GM23248 (cell line): ENCODE results near the gene TEX26.

Experiments
- EZH2 ChIP-seq: fragments of 200-600 bp; sonication (generic); IDR thresholded peaks from 2 replicates; pipeline ENCODE4 v1.6.1; 2018; ENCODE audit warnings: antibody characterized with exemption, mild to moderate bottlenecking; ENCODE audit not compliant: insufficient read depth, poor library complexity, severe bottlenecking
- EZH2phosphoT487 ChIP-seq: fragments of 200-600 bp; sonication (generic); IDR thresholded peaks from 2 replicates; pipeline ENCODE4 v1.6.1; 2018; ENCODE audit warnings: antibody characterized with exemption, moderate library complexity, mild to moderate bottlenecking, low read depth; ENCODE audit not compliant: insufficient read depth

GRCh38 chr13:30984620-30985019 lies 52.2 kb downstream of the TEX26 start:
- TF ChIP-seq EZH2phosphoT487 (no peak), EZH2 (no peak)
